ENCODE measurements around the gene CDKN2A. TPM values are rescaled to one million over a fixed set of nuclear protein-coding genes. Genes with fewer than 3 reads are reported as not detected.

Gene CDKN2A
- total RNA-seq, 2 experiments from 2014 or later: 32.9 to 39.7 TPM

DNA sequence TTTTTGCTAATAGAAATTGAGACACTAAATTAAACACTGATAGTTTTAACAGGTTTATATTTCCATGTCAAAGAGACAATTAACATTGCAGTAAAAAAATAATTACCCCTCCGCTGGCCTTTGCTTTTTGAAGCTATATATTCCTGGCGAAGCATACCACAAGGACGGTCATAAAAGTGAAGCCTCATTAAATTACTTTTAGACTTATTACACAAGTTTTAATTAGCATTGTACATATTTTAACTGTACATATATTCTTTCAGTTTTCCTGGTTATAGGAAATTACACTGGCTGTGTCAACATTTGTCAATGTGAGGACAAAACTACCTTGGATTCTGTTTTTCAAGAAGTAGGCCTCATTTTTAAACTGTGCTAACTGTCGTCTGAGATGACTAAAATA lies 1.2 kb downstream of the CDKN2A start:
- H3K36me3 Mint-ChIP-seq (ENCODE audit: low read depth): peaks cover 60% of the 10 kb centered on the region
- H3K27me3 Mint-ChIP-seq (ENCODE audit: low read depth): peaks cover 28% of the 10 kb centered on the region
- peak overlapping the region; percentile 52 for H3K27ac Mint-ChIP-seq
- no peak for DNase-seq
- H3K4me1 Mint-ChIP-seq (ENCODE audit: low read depth): peaks cover 45% of the 10 kb centered on the region
- POLR2A ChIA-PET: interaction anchor here (0.7 kb wide), 1 partner anchor 21 kb away, joined by 3 read pairs; no protein-coding TSS in a partner anchor
- H3K4me3 Mint-ChIP-seq: peak overlapping the region; percentile 94
- ATAC-seq: no peak
- CTCF ChIA-PET: interaction anchor here (0.8 to 5.4 kb wide), 3 partner anchors 13 to 131 kb away, joined by 3 to 40 read pairs (median 4); partner anchors contain the start of gene CDKN2B
- peaks cover 3% of the 10 kb centered on the region for H3K9me3 Mint-ChIP-seq (ENCODE audit: insufficient read depth)

DNA sequence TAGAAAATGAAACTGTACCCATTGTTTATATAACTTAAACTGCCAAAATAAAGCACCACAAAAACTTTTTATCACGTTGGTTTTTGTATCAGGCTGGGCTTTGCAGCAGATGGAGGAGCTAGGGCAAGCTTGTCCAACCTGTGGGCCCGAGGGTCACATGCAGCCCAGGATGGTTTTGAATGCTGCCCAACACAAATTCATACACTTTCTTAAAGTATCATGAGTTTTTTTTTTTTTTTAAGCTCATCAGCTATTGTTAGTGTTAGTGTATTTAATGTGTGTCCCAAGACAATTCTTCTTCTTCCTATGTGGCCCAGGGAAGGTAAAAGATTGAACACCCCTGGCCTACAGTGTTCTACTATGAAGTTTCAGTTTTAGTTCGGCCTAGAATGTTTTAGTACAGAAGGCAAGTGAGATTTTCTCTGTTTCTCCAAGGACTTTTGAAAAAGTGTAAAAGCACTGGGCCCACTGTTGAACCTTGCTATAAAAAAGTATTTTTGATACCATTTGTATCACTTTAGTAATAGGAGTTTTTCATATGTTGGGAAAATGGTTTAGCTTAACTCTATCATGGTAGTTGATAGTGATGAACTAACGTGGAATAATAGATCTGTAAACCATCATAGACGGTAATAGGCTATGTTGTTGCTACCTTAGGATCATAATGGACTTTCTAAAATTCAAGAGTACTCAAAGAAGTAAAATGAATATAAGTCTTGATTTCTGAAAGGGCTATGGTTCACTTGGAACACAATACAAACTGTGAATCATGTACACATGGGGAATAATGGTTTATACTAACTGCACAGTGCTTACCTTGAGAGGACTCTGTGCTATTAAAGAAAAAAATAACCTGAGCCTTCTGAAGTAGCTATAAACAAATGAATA lies 2.9 kb downstream of the CDKN2A start:
- Mint-ChIP-seq H3K36me3 (ENCODE audit: low read depth) (peaks cover 52% of the 10 kb centered on the region), H3K27me3 (ENCODE audit: low read depth) (peaks cover 30% of the 10 kb centered on the region), H3K9me3 (ENCODE audit: insufficient read depth) (peaks cover 3% of the 10 kb centered on the region), H3K27ac (no peak overlapping the region), H3K4me3 (peak overlapping the region; percentile 25), H3K4me1 (ENCODE audit: low read depth) (peaks cover 43% of the 10 kb centered on the region)
- CTCF ChIA-PET: interaction anchor here (0.6 to 5.4 kb wide), 8 partner anchors 10 to 178 kb away, joined by 3 to 40 read pairs (median 4); partner anchors contain the start of gene CDKN2B
- DNase-seq (no peak), ATAC-seq (no peak)
- POLR2A ChIA-PET: interaction anchor here (0.6 to 1.4 kb wide), 2 partner anchors 20 to 23 kb away, joined by 4 read pairs; no protein-coding TSS in a partner anchor

DNA sequence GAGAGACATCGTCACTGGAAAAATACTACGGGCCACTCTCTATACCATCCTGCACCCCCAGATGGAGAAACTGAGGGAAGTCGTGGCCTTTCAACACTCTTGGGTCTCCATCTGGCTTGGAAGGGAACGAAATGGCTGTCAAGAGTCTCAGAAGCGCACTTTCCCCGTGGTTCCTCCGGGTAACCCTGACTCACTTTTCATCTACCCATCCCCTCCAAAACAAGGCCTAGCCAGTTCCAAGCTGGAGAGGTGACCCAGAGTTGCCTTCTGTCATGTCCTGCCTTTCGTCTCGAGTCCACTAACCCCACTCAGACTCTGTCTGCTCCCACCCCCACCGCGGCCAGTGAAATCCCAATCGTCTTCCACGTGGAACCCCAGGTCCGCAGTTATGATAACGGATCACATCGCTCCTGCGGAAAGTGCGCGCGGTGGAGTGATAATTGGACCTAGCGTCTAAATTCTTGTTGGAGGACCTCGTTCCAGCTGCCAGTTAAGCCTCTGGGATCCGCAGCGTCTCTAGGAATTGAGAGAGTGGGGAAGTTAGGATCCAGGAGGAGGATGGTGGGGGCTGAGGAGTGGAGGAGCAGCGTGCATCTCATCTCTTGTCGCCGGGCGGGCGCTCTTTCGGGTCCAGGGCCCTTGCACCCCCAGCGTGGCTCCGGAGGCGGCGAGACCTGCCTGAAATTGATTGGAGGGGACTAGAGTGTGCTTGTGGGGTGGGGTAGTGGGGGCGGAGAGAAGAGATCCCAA lies 4.6 kb downstream of the CDKN2A start:
- H3K27me3 Mint-ChIP-seq (ENCODE audit: low read depth): peaks cover 40% of the 10 kb centered on the region
- peak overlapping the region; percentile 60 for H3K27ac Mint-ChIP-seq
- H3K9me3 Mint-ChIP-seq (ENCODE audit: insufficient read depth): peaks cover 3% of the 10 kb centered on the region
- peak overlapping the region; percentile 15 for H3K4me3 Mint-ChIP-seq
- CTCF ChIA-PET: interaction anchor here (0.7 to 1.2 kb wide), 3 partner anchors 16 to 19 kb away, joined by 3 to 4 read pairs (median 3); partner anchors contain the start of gene CDKN2B
- peaks cover 36% of the 10 kb centered on the region for H3K4me1 Mint-ChIP-seq (ENCODE audit: low read depth)
- POLR2A ChIA-PET: no interaction called here
- peaks cover 45% of the 10 kb centered on the region for H3K36me3 Mint-ChIP-seq (ENCODE audit: low read depth)
- no peak for ATAC-seq
- no peak for DNase-seq

DNA sequence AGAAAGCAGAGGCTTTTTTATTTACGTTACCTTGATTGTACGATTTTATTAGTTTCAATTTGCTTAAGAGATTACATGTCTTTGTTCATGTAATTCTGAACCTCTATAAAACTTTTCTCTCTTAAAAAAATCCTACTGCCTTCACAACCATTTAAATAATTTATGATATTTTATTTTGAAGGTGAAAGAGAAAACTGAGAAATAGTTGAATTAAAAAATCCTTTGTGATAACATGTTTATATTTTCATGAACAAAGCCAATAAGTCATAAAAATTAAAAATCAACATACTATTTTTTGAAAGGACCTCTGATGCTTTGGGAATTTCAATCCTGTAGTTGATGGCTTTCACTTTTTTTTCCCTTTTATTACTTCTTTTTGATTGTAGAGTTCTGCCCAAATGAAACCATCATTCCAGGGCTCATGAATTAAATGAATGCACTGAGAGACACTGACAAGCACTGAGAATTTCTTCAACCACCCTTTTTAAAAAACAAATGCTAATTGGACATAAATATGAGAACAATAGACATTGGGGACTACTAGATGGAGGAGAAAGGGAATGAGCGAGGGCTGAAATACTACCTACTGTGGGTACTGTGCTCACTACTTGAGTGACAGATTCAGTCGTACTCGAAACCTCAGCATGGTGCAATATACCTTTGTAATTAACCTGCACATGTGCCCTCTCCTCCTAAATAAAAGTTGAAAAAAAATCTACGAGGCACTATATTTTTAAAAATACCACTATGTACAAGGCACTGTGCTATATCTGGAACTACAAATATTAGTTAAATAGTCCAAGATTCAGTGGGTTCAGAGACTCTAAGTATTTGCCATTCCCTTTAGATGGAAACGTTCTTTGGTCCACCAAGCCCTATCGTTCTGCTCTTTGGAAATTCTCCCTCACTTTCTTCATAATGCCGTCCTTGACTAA lies 5.9 kb downstream of the CDKN2A start:
- peaks cover 3% of the 10 kb centered on the region for H3K9me3 Mint-ChIP-seq (ENCODE audit: insufficient read depth)
- H3K36me3 Mint-ChIP-seq (ENCODE audit: low read depth): peaks cover 41% of the 10 kb centered on the region
- ChIA-PET POLR2A (no interaction called here), CTCF (interaction anchor here (0.9 to 1.2 kb wide), 3 partner anchors 19 to 20 kb away, joined by 3 to 4 read pairs (median 4); partner anchors contain the start of gene CDKN2B)
- peaks cover 52% of the 10 kb centered on the region for H3K27me3 Mint-ChIP-seq (ENCODE audit: low read depth)
- no peak for DNase-seq
- no peak for ATAC-seq
- H3K27ac Mint-ChIP-seq: no peak overlapping the region
- no peak overlapping the region for H3K4me3 Mint-ChIP-seq
- H3K4me1 Mint-ChIP-seq (ENCODE audit: low read depth): peaks cover 32% of the 10 kb centered on the region

DNA sequence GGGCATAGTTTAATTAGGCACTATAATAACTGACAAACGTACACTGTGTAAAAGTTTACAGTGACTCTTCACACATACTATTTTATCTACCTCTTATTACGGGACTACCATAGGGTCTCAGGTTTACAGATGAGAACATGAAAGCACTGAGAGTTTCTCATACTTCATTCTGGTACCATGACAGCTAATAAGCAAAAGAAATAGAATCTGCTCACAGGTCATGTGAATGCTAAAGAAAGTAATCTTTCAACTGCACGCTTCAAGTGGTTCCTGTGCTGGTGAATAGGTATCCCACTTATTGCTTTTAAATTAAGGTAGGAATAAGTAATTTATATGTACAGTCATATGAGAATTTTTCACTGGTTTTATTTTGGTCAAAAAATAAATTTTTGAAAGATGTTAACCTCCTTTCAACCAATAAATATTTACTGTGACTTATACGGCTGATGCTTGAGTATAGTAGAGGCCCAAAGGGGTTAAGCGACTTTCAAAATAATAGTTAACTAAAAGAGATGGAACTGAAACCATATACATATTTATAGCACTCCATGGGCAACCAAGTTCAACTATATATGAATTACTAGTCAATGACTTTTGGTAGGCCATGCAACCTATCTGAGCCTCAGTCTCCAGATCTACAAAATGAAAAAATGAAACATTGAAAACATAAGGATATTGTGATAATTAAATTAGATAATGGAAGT lies 8.1 kb downstream of the CDKN2A start:
- ATAC-seq (no peak), DNase-seq (no peak)
- Mint-ChIP-seq H3K27me3 (ENCODE audit: low read depth) (peaks cover 70% of the 10 kb centered on the region), H3K36me3 (ENCODE audit: low read depth) (peaks cover 31% of the 10 kb centered on the region), H3K9me3 (ENCODE audit: insufficient read depth) (peaks cover 3% of the 10 kb centered on the region), H3K4me3 (no peak overlapping the region), H3K4me1 (ENCODE audit: low read depth) (peaks cover 23% of the 10 kb centered on the region), H3K27ac (no peak overlapping the region)
- ChIA-PET CTCF (interaction anchor here (0.6 to 1.6 kb wide), 9 partner anchors 8 to 174 kb away, joined by 3 to 8 read pairs (median 4); partner anchors contain the start of gene CDKN2B), POLR2A (interaction anchor here (1.5 kb wide), 1 partner anchor 9 kb away, joined by 5 read pairs; no protein-coding TSS in a partner anchor)

DNA sequence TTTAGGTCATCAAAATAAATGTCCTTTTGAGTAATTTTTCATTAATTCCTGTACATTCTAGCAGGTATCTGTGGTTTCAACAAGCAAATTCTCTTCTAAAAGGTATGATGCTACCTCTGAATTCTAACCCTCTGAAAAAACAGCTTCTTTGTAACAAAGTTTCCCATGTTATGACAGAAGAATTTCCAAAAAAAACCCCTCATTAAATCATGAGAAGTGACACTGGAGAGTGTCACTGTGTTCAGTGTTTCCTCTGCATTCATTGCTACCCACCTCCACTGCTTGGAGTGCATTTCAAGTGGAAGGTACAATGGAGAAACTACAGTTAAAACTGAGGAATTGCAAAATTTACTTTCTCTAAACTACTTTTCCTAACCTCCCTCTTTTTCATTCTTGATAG lies 10.1 kb downstream of the CDKN2A start:
- no peak for ATAC-seq
- peaks cover 17% of the 10 kb centered on the region for H3K36me3 Mint-ChIP-seq (ENCODE audit: low read depth)

DNA sequence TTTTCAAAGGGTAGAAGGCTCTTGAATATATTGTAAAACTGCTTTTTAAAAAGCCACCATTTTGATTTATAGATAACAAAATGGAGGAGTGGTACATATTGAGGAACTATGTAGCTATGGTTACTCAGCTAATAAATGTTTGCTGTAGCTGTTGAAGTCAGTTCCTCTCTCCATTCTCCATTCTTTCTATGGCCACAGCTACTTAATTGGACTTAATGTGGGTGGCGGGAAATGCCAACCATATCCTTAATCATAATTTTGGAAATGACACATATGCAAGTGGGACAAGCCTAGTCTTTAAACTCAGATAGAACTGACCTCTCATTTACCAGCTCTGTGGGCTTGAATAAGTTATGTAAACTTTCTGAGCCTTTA lies 10.6 kb downstream of the CDKN2A start:
- peaks cover 72% of the 10 kb centered on the region for H3K27me3 Mint-ChIP-seq (ENCODE audit: low read depth)
- H3K9me3 Mint-ChIP-seq (ENCODE audit: insufficient read depth): no peaks in the 10 kb centered on the region
- ATAC-seq: no peak
- no peak overlapping the region for H3K27ac Mint-ChIP-seq
- peaks cover 16% of the 10 kb centered on the region for H3K36me3 Mint-ChIP-seq (ENCODE audit: low read depth)
- POLR2A ChIA-PET: interaction anchor here (1.1 kb wide), 1 partner anchor 10 kb away, joined by 3 read pairs; no protein-coding TSS in a partner anchor
- DNase-seq: no peak
- no peak overlapping the region for H3K4me3 Mint-ChIP-seq
- CTCF ChIA-PET: interaction anchor here (1.0 to 2.7 kb wide), 4 partner anchors 25 to 170 kb away, joined by 3 to 16 read pairs (median 6); partner anchors contain the start of gene CDKN2B
- H3K4me1 Mint-ChIP-seq (ENCODE audit: low read depth): peaks cover 13% of the 10 kb centered on the region

More for the DNA sequence above, 10.1 kb downstream of the CDKN2A start:
- no peak for DNase-seq
- Mint-ChIP-seq H3K27ac (no peak overlapping the region), H3K4me1 (ENCODE audit: low read depth) (peaks cover 11% of the 10 kb centered on the region), H3K4me3 (no peak overlapping the region), H3K9me3 (ENCODE audit: insufficient read depth) (no peaks in the 10 kb centered on the region), H3K27me3 (ENCODE audit: low read depth) (peaks cover 70% of the 10 kb centered on the region)
- CTCF ChIA-PET: interaction anchor here (0.9 to 2.7 kb wide), 4 partner anchors 25 to 170 kb away, joined by 3 to 16 read pairs (median 6); partner anchors contain the start of gene CDKN2B
- POLR2A ChIA-PET: interaction anchor here (1.1 kb wide), 1 partner anchor 10 kb away, joined by 3 read pairs; no protein-coding TSS in a partner anchor

DNA sequence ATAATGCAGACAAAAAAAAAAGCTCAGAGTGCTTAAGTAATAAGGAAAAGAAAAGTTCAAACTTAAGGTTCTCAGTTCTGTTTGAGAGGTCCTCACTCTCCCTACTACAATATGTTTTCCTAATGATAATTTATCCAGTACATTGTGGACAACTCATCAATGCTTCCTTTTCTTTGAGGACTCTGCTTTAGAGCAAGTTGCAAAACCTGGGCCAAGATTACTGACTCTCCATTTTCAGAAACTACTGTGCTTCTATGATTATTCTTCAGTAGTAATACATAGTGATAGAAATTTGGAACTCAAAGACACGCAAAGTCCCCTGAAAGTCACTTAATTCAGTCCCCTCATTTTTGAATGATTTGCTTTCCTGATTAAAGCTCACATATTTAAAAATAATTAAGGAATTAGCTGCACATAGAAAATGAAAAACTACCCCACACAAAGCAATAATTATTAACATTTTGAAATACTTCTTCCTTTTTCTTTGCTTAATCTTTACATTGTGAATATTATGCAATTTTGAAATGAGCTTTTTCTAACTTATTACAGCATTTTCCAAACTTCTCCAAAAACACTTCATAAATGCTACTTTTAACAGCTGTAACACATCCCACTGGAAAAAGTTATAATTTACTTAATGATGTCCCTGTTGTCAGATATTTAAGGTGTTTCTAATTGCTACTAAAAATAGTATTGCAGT lies 11.2 kb downstream of the CDKN2A start:
- no peak for DNase-seq
- peaks cover 69% of the 10 kb centered on the region for H3K27me3 Mint-ChIP-seq (ENCODE audit: low read depth)
- H3K4me1 Mint-ChIP-seq (ENCODE audit: low read depth): peaks cover 10% of the 10 kb centered on the region
- ChIA-PET POLR2A (no interaction called here), CTCF (interaction anchor here (1.0 to 2.7 kb wide), 4 partner anchors 26 to 169 kb away, joined by 3 to 16 read pairs (median 6); partner anchors contain the start of gene CDKN2B)
- H3K27ac Mint-ChIP-seq: no peak overlapping the region
- peaks cover 13% of the 10 kb centered on the region for H3K36me3 Mint-ChIP-seq (ENCODE audit: low read depth)
- H3K4me3 Mint-ChIP-seq: no peak overlapping the region
- no peak for ATAC-seq
- H3K9me3 Mint-ChIP-seq (ENCODE audit: insufficient read depth): no peaks in the 10 kb centered on the region

DNA sequence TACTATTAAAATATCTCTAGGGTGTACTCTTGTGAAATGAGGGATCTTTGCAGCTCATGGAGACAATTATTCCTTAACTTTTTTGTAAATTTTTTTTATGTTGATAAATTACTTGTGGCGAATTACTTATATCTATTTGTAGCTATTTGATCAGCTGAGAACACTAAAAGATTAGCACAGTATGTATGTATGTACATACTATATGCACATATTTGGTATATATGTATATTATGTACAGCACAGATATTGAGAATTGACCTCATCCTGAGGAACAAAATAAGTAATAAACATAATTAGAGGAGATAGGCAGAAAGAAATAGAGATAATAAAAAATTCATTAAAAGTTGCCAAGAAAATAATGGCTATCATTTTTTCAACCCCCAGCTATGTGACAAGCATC lies 11.8 kb downstream of the CDKN2A start:
- ChIA-PET CTCF (interaction anchor here (1.6 to 2.7 kb wide), 3 partner anchors 26 to 137 kb away, joined by 4 to 16 read pairs (median 9); partner anchors contain the start of gene CDKN2B), POLR2A (no interaction called here)
- DNase-seq: no peak
- peaks cover 6% of the 10 kb centered on the region for H3K4me1 Mint-ChIP-seq (ENCODE audit: low read depth)
- H3K36me3 Mint-ChIP-seq (ENCODE audit: low read depth): peaks cover 9% of the 10 kb centered on the region
- no peak overlapping the region for H3K4me3 Mint-ChIP-seq
- ATAC-seq: no peak
- H3K27ac Mint-ChIP-seq: no peak overlapping the region
- no peaks in the 10 kb centered on the region for H3K9me3 Mint-ChIP-seq (ENCODE audit: insufficient read depth)
- peaks cover 72% of the 10 kb centered on the region for H3K27me3 Mint-ChIP-seq (ENCODE audit: low read depth)
